Measurements from ENCODE around the gene SMAD6.

The SMAD6 gene

GRCh38 chr15:66702035-66702786, at the start of gene SMAD6:
TSS of gene SMAD6 (plus strand) at chr15:66702236. CDS start at chr15:66703259, 1,023 bp downstream.
- peak; percentile 93 for DNase-seq

- DNase-seq: no peak
These were observed 49.2 kb upstream of the SMAD6 start for GRCh38 chr15:66652806-66653205.

GRCh38 chr15:66653398-66653797, 48.6 kb upstream of the SMAD6 start:
- no peak for DNase-seq

GRCh38 chr15:66653852-66654251, 48.2 kb upstream of the SMAD6 start:
- no peak for DNase-seq

- no peak for DNase-seq
These were observed 47.7 kb upstream of the SMAD6 start for GRCh38 chr15:66654361-66654738.

GRCh38 chr15:66654739-66655375, 47.2 kb upstream of the SMAD6 start:
- no peak for DNase-seq

- no peak for DNase-seq
These were observed 46.5 kb upstream of the SMAD6 start for GRCh38 chr15:66655511-66655910.

GRCh38 chr15:66655997-66656396, 46.0 kb upstream of the SMAD6 start:
- no peak for DNase-seq

- DNase-seq: no peak
These were observed 44.6 kb upstream of the SMAD6 start for GRCh38 chr15:66657185-66658020.

GRCh38 chr15:66658044-66658443, 44.0 kb upstream of the SMAD6 start:
- no peak for DNase-seq

GRCh38 chr15:66658855-66659254, 43.2 kb upstream of the SMAD6 start:
- DNase-seq: no peak

GRCh38 chr15:66659384-66659783, 42.7 kb upstream of the SMAD6 start:
- DNase-seq: no peak

GRCh38 chr15:66661432-66662096, 40.5 kb upstream of the SMAD6 start:
- DNase-seq: no peak

- no peak for DNase-seq
These were observed 39.5 kb upstream of the SMAD6 start for GRCh38 chr15:66662522-66662921.

- DNase-seq: no peak
These were observed 38.4 kb upstream of the SMAD6 start for GRCh38 chr15:66663664-66664063.

- DNase-seq: no peak
These were observed 31.9 kb upstream of the SMAD6 start for GRCh38 chr15:66670175-66670574.

- no peak for DNase-seq
These were observed 31.1 kb upstream of the SMAD6 start for GRCh38 chr15:66670762-66671580.

GRCh38 chr15:66672867-66673266, 29.2 kb upstream of the SMAD6 start:
- no peak for DNase-seq

GRCh38 chr15:66673410-66674322, 28.4 kb upstream of the SMAD6 start:
- no peak for DNase-seq

GRCh38 chr15:66674756-66675155, 27.3 kb upstream of the SMAD6 start:
- DNase-seq: no peak

GRCh38 chr15:66675446-66675845, 26.6 kb upstream of the SMAD6 start:
- DNase-seq: peak; percentile 34
